MM.1S (cell line): Measurements from ENCODE around the gene CRADD.

Experiments used
- DNase-seq: peaks from one replicate; pipeline ENCODE4 v3.0.0-alpha.2; 2015
- H2AFZ ChIP-seq: fragments of 300-600 bp; sonication (generic); 2 replicates; pipeline ENCODE4 v1.6.0; 2016; ENCODE audit warnings: antibody characterized with exemption, low read length
- H3F3A ChIP-seq: fragments of 300-600 bp; sonication (generic); 2 replicates; pipeline ENCODE4 v1.6.1; 2016; ENCODE audit warnings: mild to moderate bottlenecking, antibody characterized with exemption, low read length, moderate library complexity, mixed read lengths; ENCODE audit not compliant: insufficient read depth
- H3K27ac ChIP-seq: fragments of 300-600 bp; sonication (generic); 2 replicates; pipeline ENCODE4 v1.5.1; 2016; ENCODE audit warnings: mild to moderate bottlenecking, low read length
- H3K27me3 ChIP-seq: fragments of 300-600 bp; sonication (generic); replicated peaks from 2 replicates; pipeline ENCODE4 v1.6.0; 2016; ENCODE audit warnings: low read length; ENCODE audit not compliant: insufficient read depth
- H3K36me3 ChIP-seq: fragments of 300-600 bp; sonication (generic); replicated peaks from 2 replicates; pipeline ENCODE4 v1.6.1; 2016; ENCODE audit warnings: mild to moderate bottlenecking, low read length, mixed read lengths; ENCODE audit not compliant: insufficient read depth
- H3K4me1 ChIP-seq: fragments of 300-600 bp; sonication (generic); 2 replicates; pipeline ENCODE4 v1.6.1; 2016; ENCODE audit warnings: low read length, mixed read lengths
- H3K4me2 ChIP-seq: fragments of 300-600 bp; sonication (generic); 2 replicates; pipeline ENCODE4 v1.6.0; 2016; ENCODE audit warnings: low read depth, low read length
- H3K4me3 ChIP-seq: fragments of 300-600 bp; sonication (generic); 2 replicates; pipeline ENCODE4 v1.5.1; 2016; ENCODE audit warnings: low read length, mixed read lengths
- H3K79me2 ChIP-seq: fragments of 300-600 bp; sonication (generic); 2 replicates; pipeline ENCODE4 v1.6.1; 2016; ENCODE audit warnings: mixed run types, low read length, mixed read lengths
- H3K9ac ChIP-seq: fragments of 300-600 bp; sonication (generic); 2 replicates; pipeline ENCODE4 v1.6.1; 2016; ENCODE audit warnings: low read length, mixed read lengths
- H3K9me2 ChIP-seq: fragments of 300-600 bp; sonication (generic); replicated peaks from 2 replicates; pipeline ENCODE4 v1.6.1; 2016; ENCODE audit warnings: mild to moderate bottlenecking, low read length, mixed read lengths; ENCODE audit not compliant: insufficient read depth
- H3K9me3 ChIP-seq: fragments of 300-600 bp; sonication (generic); replicated peaks from 2 replicates; pipeline ENCODE4 v1.6.1; 2016; ENCODE audit warnings: mild to moderate bottlenecking, low read length, mixed read lengths; ENCODE audit not compliant: insufficient read depth
- H4K20me1 ChIP-seq: fragments of 300-600 bp; sonication (generic); 2 replicates; pipeline ENCODE4 v1.6.1; 2016; ENCODE audit warnings: mild to moderate bottlenecking, low read length, moderate library complexity, mixed read lengths; ENCODE audit not compliant: insufficient read depth
- EZH2 ChIP-seq: fragments of 300-600 bp; sonication (generic); optimal IDR thresholded peaks from 2 replicates; pipeline ENCODE3; 2017; ENCODE audit warnings: low read depth, mild to moderate bottlenecking, antibody characterized with exemption, low read length, mixed read lengths
- EZH2phosphoT487 ChIP-seq: fragments of 300-600 bp; sonication (generic); IDR thresholded peaks from 2 replicates; pipeline ENCODE4 v1.6.1; 2018; ENCODE audit warnings: antibody characterized with exemption, low read length
- TF ChIP-seq, protein P1 (sequence below): fragments of 300-600 bp; sonication (generic); IDR thresholded peaks from 2 replicates; pipeline ENCODE4 v1.5.1; 2016; ENCODE audit warnings: antibody characterized with exemption, low read length, mixed read lengths

The CRADD gene

DNA sequence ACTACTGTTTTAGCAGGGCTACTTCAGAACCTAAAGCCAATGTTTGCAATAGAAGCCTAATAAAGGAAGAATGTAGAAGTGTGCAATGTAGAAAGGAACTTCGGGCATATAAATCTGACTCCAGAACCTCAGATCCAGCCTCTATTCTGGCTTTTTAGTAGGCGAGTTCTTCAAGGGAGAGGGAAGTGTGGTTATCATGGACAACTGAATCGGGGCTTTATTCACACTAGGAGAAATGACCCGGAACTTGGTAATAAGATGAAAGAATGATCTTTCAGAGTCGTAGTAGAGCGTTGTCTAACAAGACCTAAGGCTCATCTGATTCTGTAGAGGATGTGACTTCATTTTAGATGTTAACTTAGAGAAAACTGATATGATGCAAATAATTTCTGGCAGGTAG, 72.9 kb downstream of the CRADD start:
- Histone ChIP-seq H3F3A (no peaks in the 10 kb centered on the region), H3K27ac (no peak overlapping the region), H3K36me3 (no peaks in the 10 kb centered on the region), H3K27me3 (no peaks in the 10 kb centered on the region), H3K4me1 (no peaks in the 10 kb centered on the region), H3K9me2 (no peaks in the 10 kb centered on the region), H3K9ac (no peak overlapping the region), H2AFZ (no peak overlapping the region), H4K20me1 (no peaks in the 10 kb centered on the region), H3K4me2 (no peak overlapping the region), H3K79me2 (no peaks in the 10 kb centered on the region), H3K4me3 (no peak overlapping the region), H3K9me3 (no peaks in the 10 kb centered on the region)
- no peak for TF ChIP-seq EZH2phosphoT487
- TF ChIP-seq EZH2, result no peak
- TF ChIP-seq, protein P1, sequence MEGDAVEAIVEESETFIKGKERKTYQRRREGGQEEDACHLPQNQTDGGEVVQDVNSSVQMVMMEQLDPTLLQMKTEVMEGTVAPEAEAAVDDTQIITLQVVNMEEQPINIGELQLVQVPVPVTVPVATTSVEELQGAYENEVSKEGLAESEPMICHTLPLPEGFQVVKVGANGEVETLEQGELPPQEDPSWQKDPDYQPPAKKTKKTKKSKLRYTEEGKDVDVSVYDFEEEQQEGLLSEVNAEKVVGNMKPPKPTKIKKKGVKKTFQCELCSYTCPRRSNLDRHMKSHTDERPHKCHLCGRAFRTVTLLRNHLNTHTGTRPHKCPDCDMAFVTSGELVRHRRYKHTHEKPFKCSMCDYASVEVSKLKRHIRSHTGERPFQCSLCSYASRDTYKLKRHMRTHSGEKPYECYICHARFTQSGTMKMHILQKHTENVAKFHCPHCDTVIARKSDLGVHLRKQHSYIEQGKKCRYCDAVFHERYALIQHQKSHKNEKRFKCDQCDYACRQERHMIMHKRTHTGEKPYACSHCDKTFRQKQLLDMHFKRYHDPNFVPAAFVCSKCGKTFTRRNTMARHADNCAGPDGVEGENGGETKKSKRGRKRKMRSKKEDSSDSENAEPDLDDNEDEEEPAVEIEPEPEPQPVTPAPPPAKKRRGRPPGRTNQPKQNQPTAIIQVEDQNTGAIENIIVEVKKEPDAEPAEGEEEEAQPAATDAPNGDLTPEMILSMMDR, result no peak
- no peak for DNase-seq

DNA sequence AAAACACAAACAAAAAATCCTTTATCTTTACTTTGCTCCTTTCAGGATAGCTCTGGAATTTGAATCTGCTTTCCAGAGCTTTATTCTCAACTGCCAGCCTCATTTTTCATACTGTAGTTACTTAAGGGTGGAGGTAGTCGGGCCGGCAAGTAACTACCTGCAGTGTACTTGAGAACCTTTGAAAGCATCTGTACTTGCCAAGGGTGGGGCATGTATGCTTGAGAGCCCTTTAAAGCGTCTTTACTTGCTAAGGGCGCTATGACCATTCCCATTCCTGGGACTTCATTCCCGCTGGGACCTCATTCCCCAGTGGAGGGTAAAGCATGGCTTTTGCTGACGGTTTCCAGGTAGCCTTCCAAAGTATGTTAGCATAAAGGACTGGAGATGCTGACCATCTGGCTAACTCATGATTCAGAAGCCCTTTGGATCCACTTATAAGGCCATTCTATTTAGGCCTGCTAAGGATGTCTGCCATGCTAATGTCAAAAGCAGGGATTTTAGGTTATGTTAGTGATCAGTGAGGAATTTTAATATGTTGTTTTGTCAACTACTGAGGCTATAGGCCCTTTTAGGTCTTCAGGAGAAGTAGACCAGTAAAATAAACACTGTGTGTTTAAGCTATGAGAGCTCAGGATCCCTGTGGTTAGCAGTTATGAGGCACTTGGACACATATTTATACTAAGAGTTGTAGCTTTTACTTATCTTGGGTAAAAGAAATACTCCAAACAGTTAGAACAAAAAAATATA, 74.9 kb downstream of the CRADD start:
- Histone ChIP-seq H3K36me3 (no peaks in the 10 kb centered on the region), H3K4me2 (no peak overlapping the region), H3K9me3 (no peaks in the 10 kb centered on the region), H3K4me3 (no peak overlapping the region), H3K27me3 (no peaks in the 10 kb centered on the region), H3K27ac (no peak overlapping the region), H3K79me2 (no peaks in the 10 kb centered on the region), H4K20me1 (no peaks in the 10 kb centered on the region), H3K9ac (no peak overlapping the region), H3F3A (no peaks in the 10 kb centered on the region), H3K9me2 (no peaks in the 10 kb centered on the region), H2AFZ (no peak overlapping the region), H3K4me1 (no peaks in the 10 kb centered on the region)
- TF ChIP-seq EZH2phosphoT487, result no peak
- TF ChIP-seq EZH2, result no peak
- TF ChIP-seq, protein P1, result no peak
- DNase-seq, result no peak

DNA sequence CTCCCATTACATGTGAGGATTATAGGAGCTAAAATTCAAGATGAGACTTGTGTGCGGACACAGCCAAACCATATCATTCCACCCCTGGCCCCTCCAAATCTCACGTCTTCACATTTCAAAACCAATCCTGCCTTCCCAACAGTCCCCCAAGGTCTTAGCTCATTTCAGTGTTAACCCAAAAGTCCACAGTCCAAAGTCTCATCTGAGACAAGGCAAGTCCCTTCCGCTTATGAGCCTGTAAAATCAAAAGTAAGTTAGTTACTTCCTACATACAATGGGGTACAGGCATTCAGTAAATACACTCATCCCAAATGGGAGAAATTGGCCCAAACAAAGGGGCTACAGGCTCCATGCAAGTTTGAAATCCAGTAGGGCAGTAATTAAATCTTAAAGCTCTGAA, 76.1 kb downstream of the CRADD start:
- Histone ChIP-seq H3K9ac (no peak overlapping the region), H3K4me3 (no peak overlapping the region), H3K4me2 (no peak overlapping the region), H3K36me3 (no peaks in the 10 kb centered on the region), H3K27ac (no peak overlapping the region), H3K79me2 (no peaks in the 10 kb centered on the region), H3K9me3 (no peaks in the 10 kb centered on the region), H4K20me1 (no peaks in the 10 kb centered on the region), H3K27me3 (no peaks in the 10 kb centered on the region), H3F3A (no peaks in the 10 kb centered on the region), H3K4me1 (no peaks in the 10 kb centered on the region), H3K9me2 (no peaks in the 10 kb centered on the region), H2AFZ (no peak overlapping the region)
- no peak for DNase-seq
- TF ChIP-seq EZH2phosphoT487, result no peak
- no peak for TF ChIP-seq EZH2
- TF ChIP-seq, protein P1, result no peak
